PC-3 (cell line): ENCODE measurements around the gene SMYD3. TPM values are rescaled to one million over a fixed set of nuclear protein-coding genes. Genes with fewer than 3 reads are reported as not detected.

Experiments
- ATAC-seq: fragments of 200-7000 bp; cut with Tn5 transposase; 2 replicates; pipeline ENCODE4 v1.9.1; 2020; ENCODE audit warnings: mild to moderate bottlenecking, moderate library complexity
- BruUV-seq: library from RNA; stranded (reverse); fragments of 400-500 nt; replicated peaks from 2 replicates; lab custom pipeline; 2021; lab: Mats Ljungman, UMichigan
- CTCF ChIA-PET: fragments of 300-600 bp; sonication (Branson Sonifier 250); formaldehyde crosslinking; loops from one replicate; lab custom pipeline; 2022; ENCODE audit warnings: antibody characterized with exemption; lab: Charles Lee
- POLR2A ChIA-PET: fragments of 300-600 bp; sonication (Branson Sonifier 250); formaldehyde crosslinking; loops from one replicate; lab custom pipeline; 2022; ENCODE audit warnings: antibody characterized with exemption; ENCODE audit not compliant: unreplicated experiment; lab: Charles Lee
- DNase-seq: peaks from one replicate; pipeline ENCODE4 v3.0.0-alpha.2; 2015
- H2AFZ ChIP-seq: fragments of 300-600 bp; sonication (generic); 2 replicates; pipeline ENCODE4 v1.6.0; 2016; ENCODE audit warnings: antibody characterized with exemption, low read length
- H3F3A ChIP-seq: fragments of 300-600 bp; sonication (generic); one replicate; pipeline ENCODE4 v1.6.0; 2017; ENCODE audit warnings: antibody characterized with exemption, low read length, control low read depth, mild to moderate bottlenecking; ENCODE audit not compliant: unreplicated experiment
- H3K27ac ChIP-seq: fragments of 300-600 bp; sonication (generic); 2 replicates; pipeline ENCODE4 v1.5.1; 2016; ENCODE audit warnings: mild to moderate bottlenecking, low read length
- H3K27me3 ChIP-seq: fragments of 300-600 bp; sonication (generic); 2 replicates; pipeline ENCODE4 v1.6.1; 2016; ENCODE audit warnings: low read length, mixed read lengths
- H3K36me3 ChIP-seq: fragments of 300-600 bp; sonication (generic); 2 replicates; pipeline ENCODE4 v1.6.1; 2016; ENCODE audit warnings: low read depth, mixed run types, low read length, mixed read lengths
- H3K4me1 ChIP-seq: fragments of 300-600 bp; sonication (generic); 2 replicates; pipeline ENCODE4 v1.5.1; 2016; ENCODE audit warnings: low read length; ENCODE audit not compliant: insufficient read depth
- H3K4me2 ChIP-seq: fragments of 300-600 bp; sonication (generic); 2 replicates; pipeline ENCODE4 v1.6.0; 2016; ENCODE audit warnings: low read length
- H3K4me3 ChIP-seq: fragments of 300-600 bp; sonication (generic); 2 replicates; pipeline ENCODE4 v1.5.1; 2016; ENCODE audit warnings: mild to moderate bottlenecking, low read length, mixed read lengths
- H3K79me2 ChIP-seq: fragments of 300-600 bp; sonication (generic); 2 replicates; pipeline ENCODE4 v1.6.1; 2017; ENCODE audit warnings: low read length, mixed read lengths
- H3K9ac ChIP-seq: fragments of 300-600 bp; sonication (generic); 2 replicates; pipeline ENCODE4 v1.6.0; 2016; ENCODE audit warnings: mild to moderate bottlenecking, low read length
- H3K9me2 ChIP-seq: fragments of 300-600 bp; sonication (generic); replicated peaks from 2 replicates; pipeline ENCODE4 v1.6.1; 2016; ENCODE audit warnings: mixed run types, low read length, mixed read lengths
- H3K9me3 ChIP-seq: fragments of 300-600 bp; sonication (generic); 2 replicates; pipeline ENCODE4 v1.6.1; 2016; ENCODE audit warnings: low read length, mixed read lengths
- H4K20me1 ChIP-seq: fragments of 300-600 bp; sonication (generic); 2 replicates; pipeline ENCODE4 v1.6.1; 2016; ENCODE audit warnings: low read length, mixed read lengths
- EZH2 ChIP-seq: fragments of 300-600 bp; sonication (generic); IDR thresholded peaks from one replicate; pipeline ENCODE4 v1.6.1; 2017; ENCODE audit warnings: antibody characterized with exemption, mild to moderate bottlenecking, low read length; ENCODE audit not compliant: unreplicated experiment
- EZH2phosphoT487 ChIP-seq: fragments of 300-600 bp; sonication (generic); IDR thresholded peaks from 2 replicates; pipeline ENCODE4 v1.6.1; 2018; ENCODE audit warnings: mild to moderate bottlenecking, antibody characterized with exemption, low read length, borderline replicate concordance
- intact Hi-C: fragments of 100-400 bp; cut with micrococcal nuclease; formaldehyde crosslinking; loops from 2 replicates; pipeline ENCODE4 v1.9.0; 2023
- total RNA-seq: library from RNA; depleted of rRNA; stranded (reverse); fragments of >200 nt; gene quantifications from 2 replicates; pipeline ENCODE4 v1.2.3, GENCODE V29; 2014
- TF ChIP-seq, protein P1 (sequence below): fragments of 300-600 bp; sonication (generic); conservative IDR thresholded peaks from 2 replicates; pipeline ENCODE4 v1.5.1; 2017; ENCODE audit warnings: antibody characterized with exemption, low read depth, mild to moderate bottlenecking, low read length

SMYD3 gene
- total RNA-seq, 1 experiment from 2014 or later = 33.0 TPM

DNA sequence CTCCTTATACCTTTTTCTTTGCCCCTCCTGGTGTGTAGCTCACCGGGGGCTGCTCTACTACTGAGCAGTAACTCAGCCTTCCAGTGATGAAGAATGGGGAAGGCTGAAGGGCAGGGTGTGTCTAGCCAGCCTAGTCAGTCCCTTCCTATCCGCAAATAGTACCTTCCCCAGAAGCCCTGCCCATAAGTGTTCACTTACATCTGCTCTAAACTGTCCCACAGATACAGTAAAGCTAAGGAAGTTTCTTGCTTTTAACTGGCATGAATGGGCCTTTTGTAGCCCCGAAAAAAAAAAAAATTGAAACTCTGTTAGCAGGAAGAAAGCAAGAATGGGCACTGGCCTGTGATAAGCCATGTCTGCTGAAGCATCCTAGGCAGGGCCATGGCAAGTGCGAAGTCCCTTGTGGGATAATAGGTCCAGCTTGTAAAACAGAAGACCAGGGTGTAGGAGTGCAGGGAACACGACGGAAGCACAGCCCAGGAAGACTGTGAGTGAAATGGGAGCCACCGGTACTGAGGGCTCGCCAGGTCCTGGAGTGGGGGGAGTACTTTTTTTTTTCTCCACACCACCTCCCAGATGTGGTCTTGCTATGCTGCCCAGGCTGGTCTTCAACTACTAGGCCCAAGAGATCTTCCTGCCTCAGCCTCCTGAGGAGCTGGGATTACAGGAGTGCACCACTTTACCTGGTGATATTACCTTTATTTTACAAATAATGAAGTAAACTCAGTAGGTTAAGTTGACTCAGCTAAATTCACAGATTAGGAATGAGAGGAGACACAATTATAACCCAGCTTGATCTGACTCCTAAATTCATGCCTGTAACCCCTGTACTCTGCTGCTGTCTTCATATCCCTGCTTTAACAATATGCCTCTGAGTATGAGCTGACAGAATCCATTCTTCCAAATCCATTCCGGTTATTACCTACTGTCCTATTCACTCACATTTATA is 347.5 kb downstream of the SMYD3 start:
- BruUV-seq = no TSS peak
- no peak overlapping the region for H3K4me3 ChIP-seq
- POLR2A ChIA-PET = interaction anchor here (0.5 to 0.6 kb wide), 2 partner anchors 77 to 326 kb away, joined by 3 read pairs; no protein-coding TSS in a partner anchor
- H3K4me2 ChIP-seq = no peak overlapping the region
- CTCF ChIA-PET = no interaction called here
- H3K79me2 ChIP-seq = no peaks in the 10 kb centered on the region
- H2AFZ ChIP-seq = no peak overlapping the region
- H3K9ac ChIP-seq = no peak overlapping the region
- H3K9me3 ChIP-seq = no peaks in the 10 kb centered on the region
- no peaks in the 10 kb centered on the region for H3K9me2 ChIP-seq
- H3K27me3 ChIP-seq = no peaks in the 10 kb centered on the region
- ATAC-seq = no peak
- H3K4me1 ChIP-seq = peaks cover 52% of the 10 kb centered on the region
- intact Hi-C loops = loop anchor here (5.0 kb wide), 1 partner anchor 103 kb away; no protein-coding TSS in a partner anchor
- TF ChIP-seq EZH2phosphoT487 = no peak
- no peak for TF ChIP-seq EZH2
- TF ChIP-seq, protein P1, sequence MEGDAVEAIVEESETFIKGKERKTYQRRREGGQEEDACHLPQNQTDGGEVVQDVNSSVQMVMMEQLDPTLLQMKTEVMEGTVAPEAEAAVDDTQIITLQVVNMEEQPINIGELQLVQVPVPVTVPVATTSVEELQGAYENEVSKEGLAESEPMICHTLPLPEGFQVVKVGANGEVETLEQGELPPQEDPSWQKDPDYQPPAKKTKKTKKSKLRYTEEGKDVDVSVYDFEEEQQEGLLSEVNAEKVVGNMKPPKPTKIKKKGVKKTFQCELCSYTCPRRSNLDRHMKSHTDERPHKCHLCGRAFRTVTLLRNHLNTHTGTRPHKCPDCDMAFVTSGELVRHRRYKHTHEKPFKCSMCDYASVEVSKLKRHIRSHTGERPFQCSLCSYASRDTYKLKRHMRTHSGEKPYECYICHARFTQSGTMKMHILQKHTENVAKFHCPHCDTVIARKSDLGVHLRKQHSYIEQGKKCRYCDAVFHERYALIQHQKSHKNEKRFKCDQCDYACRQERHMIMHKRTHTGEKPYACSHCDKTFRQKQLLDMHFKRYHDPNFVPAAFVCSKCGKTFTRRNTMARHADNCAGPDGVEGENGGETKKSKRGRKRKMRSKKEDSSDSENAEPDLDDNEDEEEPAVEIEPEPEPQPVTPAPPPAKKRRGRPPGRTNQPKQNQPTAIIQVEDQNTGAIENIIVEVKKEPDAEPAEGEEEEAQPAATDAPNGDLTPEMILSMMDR = no peak
- DNase-seq = no peak
- H4K20me1 ChIP-seq = no peaks in the 10 kb centered on the region
- H3K36me3 ChIP-seq = no peaks in the 10 kb centered on the region
- no peak overlapping the region for H3K27ac ChIP-seq
- no peaks in the 10 kb centered on the region for H3F3A ChIP-seq

DNA sequence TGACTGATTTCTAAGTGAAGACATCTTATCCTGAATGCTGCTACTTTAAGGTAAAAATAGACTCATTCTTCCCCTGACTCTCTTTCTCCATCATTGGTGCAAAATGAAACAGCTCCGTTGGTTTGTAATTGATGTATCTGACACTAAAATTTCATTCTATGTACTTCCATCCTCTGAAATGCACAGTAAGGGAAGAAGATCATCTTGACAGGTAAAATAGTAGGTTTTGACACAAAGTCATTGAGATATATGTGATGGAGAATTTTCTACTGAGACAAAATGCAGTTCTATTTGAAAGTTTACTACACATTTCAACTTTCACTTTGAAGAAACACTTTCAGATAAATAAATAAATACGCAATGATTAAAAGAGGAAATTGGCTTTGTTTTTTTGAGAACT is 348.9 kb downstream of the SMYD3 start:
- no peak overlapping the region for H3K4me2 ChIP-seq
- peaks cover 46% of the 10 kb centered on the region for H3K4me1 ChIP-seq

More for the DNA sequence above, 348.9 kb downstream of the SMYD3 start:
- H3F3A ChIP-seq = no peaks in the 10 kb centered on the region
- no TSS peak for BruUV-seq
- no peak overlapping the region for H3K9ac ChIP-seq
- no peak for ATAC-seq
- no peak overlapping the region for H3K4me3 ChIP-seq
- TF ChIP-seq, protein P1 = no peak
- TF ChIP-seq EZH2 (no peak), EZH2phosphoT487 (no peak)
- H3K9me3 ChIP-seq = no peaks in the 10 kb centered on the region
- no peak overlapping the region for H2AFZ ChIP-seq
- no peak for DNase-seq
- no peaks in the 10 kb centered on the region for H4K20me1 ChIP-seq
- no peaks in the 10 kb centered on the region for H3K9me2 ChIP-seq
- POLR2A ChIA-PET = no interaction called here
- no peaks in the 10 kb centered on the region for H3K27me3 ChIP-seq
- no peaks in the 10 kb centered on the region for H3K79me2 ChIP-seq
- intact Hi-C loops = loop anchor here (5.0 kb wide), 1 partner anchor 104 kb away; no protein-coding TSS in a partner anchor
- CTCF ChIA-PET = no interaction called here
- no peak overlapping the region for H3K27ac ChIP-seq
- no peaks in the 10 kb centered on the region for H3K36me3 ChIP-seq
